Heart left ventricle (tissue), 13 donors: ENCODE data around the gene ARL3.

Experiments used
- POLR2A ChIP-seq, 2 donors: fragments of 450-650 bp; IDR thresholded peaks; one replicate each; pipeline ENCODE4 v1.6.1; 2017; ENCODE audit warnings: antibody characterized with exemption in 2 of 2, mild to moderate bottlenecking in 2 of 2, moderate library complexity in 2 of 2
- TF ChIP-seq, protein P1 (sequence below), 12 donors: fragments of 200-600 bp; sonication (generic) in 4 of 12; IDR thresholded peaks; one replicate each; pipeline versions ENCODE4 v1.5.0 to v1.8.0; 2018 to 2022; ENCODE audit warnings: antibody characterized with exemption in 12 of 12, mild to moderate bottlenecking in 5 of 12
- donor health status: ischemic (EF 13 %, LVEDD 7.1; RV severe dilation, severe dysfunction).
- donor health status: DM: no; HTN: yes; CAD: no.
- donor health status: DM: no; HTN: no; CAD: no.
- donor health status: ischemic (EF 25% LVEDD 6.9; RV normal size, moderate dysfunction).
- donor health status: ischemic (EF 25% LVEDD 5.7; RV mildly dilated, moderate dysfunction).
- donor health status: ischemic (EF 35%, LVEDD 5.7; RV mildly dilated, moderate dysfunction).
- donor health status: nonischemic (EF 11% LVEDD 7.7; RV severe dilation, severe dysfunction).
- donor health status: DM: yes; HTN: yes; CAD: no.
- donor health status: PGD.
- donor health status: ischemic (EF 29% LVEDD 5.4; RV normal size, mild dysfunction).
- donor health status: nonischemic (EF 23%, LVEDD 6.1; RV moderate dilation, normal function).

DNA sequence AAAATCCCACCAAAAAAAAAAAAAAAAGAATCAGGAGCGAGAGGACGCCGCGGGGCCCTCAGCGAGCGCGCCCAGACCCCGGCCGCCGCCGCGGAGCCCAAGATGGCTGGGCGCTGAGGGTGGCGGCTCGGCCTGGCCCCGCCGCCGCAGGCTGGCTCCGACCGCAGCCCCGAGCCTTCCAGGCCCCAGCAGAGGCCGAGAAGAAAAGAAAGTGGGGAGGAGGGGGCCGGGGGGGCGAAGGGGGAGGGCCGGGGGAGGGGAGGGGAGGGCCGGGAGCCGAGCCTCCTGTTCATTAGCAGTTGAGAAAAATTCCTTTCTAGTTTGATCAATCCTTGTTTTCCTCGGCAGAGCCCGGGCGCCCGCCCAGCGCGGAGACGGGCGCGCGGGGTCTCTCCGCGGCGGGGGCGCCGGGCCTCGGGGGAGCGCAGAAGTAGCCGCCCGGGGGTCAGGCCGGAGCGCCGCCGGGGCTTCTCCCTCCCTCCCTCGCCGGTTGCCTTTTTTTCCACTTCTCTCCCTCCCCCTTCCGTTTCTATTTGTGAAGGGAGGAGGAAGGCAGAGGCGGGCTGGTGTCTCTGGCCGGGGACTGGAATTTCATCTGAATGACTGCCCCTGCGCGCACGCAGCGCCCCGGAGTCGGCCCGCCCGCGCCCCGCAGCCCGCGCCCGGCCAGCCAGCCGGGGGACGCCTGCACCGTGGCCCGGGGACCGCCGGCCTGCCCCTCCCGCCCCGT, 70.7 kb downstream of the ARL3 start:
- TF ChIP-seq POLR2A (IDR thresholded peaks at IDR 0.05) = peak; percentile 31 to 59
- TF ChIP-seq, protein P1, sequence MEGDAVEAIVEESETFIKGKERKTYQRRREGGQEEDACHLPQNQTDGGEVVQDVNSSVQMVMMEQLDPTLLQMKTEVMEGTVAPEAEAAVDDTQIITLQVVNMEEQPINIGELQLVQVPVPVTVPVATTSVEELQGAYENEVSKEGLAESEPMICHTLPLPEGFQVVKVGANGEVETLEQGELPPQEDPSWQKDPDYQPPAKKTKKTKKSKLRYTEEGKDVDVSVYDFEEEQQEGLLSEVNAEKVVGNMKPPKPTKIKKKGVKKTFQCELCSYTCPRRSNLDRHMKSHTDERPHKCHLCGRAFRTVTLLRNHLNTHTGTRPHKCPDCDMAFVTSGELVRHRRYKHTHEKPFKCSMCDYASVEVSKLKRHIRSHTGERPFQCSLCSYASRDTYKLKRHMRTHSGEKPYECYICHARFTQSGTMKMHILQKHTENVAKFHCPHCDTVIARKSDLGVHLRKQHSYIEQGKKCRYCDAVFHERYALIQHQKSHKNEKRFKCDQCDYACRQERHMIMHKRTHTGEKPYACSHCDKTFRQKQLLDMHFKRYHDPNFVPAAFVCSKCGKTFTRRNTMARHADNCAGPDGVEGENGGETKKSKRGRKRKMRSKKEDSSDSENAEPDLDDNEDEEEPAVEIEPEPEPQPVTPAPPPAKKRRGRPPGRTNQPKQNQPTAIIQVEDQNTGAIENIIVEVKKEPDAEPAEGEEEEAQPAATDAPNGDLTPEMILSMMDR (IDR thresholded peaks at IDR 0.05) = no peak
